ENCODE measurements around the gene ZNF611.
"Not testable (repeated sequence)": the region's sequence is repeated elsewhere in the genome, so short reads cannot be mapped to it uniquely, and the experiment has no call there.

ZNF611 gene

GRCh38 chr19:52710538-52710937 is 24.3 kb downstream of the ZNF611 start:
- ChIA-PET POLR2A (ENCODE audit: low non-redundant PET) (interaction anchor here (0.7 kb wide), 1 partner anchor 443 kb away, joined by 8 read pairs; no protein-coding TSS in a partner anchor), CTCF (interaction anchor here (0.6 to 0.7 kb wide), 2 partner anchors 317 to 570 kb away, joined by 5 to 6 read pairs; no protein-coding TSS in a partner anchor)
- no peak for DNase-seq (ENCODE audit: low spot score)
- no peak overlapping the region for H3K27ac ChIP-seq
- TF ChIP-seq, protein P1, sequence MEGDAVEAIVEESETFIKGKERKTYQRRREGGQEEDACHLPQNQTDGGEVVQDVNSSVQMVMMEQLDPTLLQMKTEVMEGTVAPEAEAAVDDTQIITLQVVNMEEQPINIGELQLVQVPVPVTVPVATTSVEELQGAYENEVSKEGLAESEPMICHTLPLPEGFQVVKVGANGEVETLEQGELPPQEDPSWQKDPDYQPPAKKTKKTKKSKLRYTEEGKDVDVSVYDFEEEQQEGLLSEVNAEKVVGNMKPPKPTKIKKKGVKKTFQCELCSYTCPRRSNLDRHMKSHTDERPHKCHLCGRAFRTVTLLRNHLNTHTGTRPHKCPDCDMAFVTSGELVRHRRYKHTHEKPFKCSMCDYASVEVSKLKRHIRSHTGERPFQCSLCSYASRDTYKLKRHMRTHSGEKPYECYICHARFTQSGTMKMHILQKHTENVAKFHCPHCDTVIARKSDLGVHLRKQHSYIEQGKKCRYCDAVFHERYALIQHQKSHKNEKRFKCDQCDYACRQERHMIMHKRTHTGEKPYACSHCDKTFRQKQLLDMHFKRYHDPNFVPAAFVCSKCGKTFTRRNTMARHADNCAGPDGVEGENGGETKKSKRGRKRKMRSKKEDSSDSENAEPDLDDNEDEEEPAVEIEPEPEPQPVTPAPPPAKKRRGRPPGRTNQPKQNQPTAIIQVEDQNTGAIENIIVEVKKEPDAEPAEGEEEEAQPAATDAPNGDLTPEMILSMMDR (conservative IDR thresholded peaks at IDR 0.05; ENCODE audit: low read depth), result no peak

DNA sequence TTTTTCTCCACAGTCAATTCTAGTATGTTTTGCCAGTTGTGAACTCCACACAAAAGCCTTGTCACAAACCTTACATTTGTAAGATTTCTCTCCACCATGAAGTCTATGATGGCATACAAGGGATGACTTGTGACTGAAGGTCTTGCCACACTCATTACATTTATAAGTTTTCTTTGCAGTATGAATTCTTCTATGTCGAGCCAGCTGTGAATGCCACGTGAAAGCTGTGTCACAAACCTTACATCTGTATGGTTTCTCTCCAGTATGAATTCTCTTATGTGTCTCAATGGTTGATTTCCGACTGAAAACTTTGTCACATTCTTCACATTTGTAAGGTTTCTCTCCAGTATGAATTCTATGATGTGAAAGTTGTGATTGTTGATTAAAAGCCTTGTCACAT is 29.2 kb downstream of the ZNF611 start:
- DNase-seq (ENCODE audit: low spot score); H3K27ac ChIP-seq; CTCF ChIA-PET; POLR2A ChIA-PET (ENCODE audit: low non-redundant PET): not testable (repeated sequence)

DNA sequence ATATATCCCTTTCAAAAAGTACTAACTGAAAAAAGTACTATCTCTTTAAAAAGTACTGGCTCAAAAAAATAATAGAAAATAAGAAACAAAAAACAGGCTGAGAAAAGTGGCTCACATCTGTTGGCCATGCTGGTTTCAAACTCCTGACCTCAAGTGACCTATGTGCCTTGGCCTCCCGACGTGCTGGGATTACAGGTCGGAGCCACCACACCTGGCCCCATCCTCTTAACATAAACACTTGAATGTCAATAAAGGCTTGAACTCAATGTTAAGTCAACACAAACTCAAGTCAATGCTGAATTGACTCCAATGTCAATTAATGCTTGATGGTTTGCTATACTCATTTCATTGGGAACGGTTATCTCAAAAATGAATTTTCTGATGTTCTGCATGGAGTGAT is 30.9 kb downstream of the ZNF611 start:
- POLR2A ChIA-PET (ENCODE audit: low non-redundant PET), result no interaction called here
- DNase-seq (ENCODE audit: low spot score), result no peak
- TF ChIP-seq, protein P1 (conservative IDR thresholded peaks at IDR 0.05; ENCODE audit: low read depth), result no peak
- CTCF ChIA-PET, result no interaction called here
- H3K27ac ChIP-seq, result no peak overlapping the region

DNA sequence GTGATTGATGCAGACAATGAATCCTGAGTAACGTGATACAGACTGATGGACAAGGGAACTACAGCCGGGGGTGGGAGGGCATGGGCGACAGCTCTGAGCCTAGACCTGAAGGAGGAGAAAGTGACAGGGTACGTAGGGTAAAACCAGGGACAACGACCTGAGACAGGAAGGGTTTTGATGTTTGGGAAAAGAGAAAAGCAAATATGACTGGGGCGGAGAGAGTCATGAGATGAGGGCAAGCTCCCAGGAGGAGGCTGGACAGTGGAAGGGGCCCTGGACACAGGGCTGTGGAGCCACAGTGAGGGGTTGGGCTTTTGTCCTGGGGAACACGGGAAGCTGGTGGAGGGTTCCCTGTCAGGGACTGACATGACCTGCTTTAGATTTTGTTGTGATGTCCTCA is 34.2 kb downstream of the ZNF611 start:
- DNase-seq (ENCODE audit: low spot score), result no peak
- CTCF ChIA-PET, result no interaction called here
- TF ChIP-seq, protein P1 (conservative IDR thresholded peaks at IDR 0.05; ENCODE audit: low read depth), result no peak
- no peak overlapping the region for H3K27ac ChIP-seq
- POLR2A ChIA-PET (ENCODE audit: low non-redundant PET), result no interaction called here

DNA sequence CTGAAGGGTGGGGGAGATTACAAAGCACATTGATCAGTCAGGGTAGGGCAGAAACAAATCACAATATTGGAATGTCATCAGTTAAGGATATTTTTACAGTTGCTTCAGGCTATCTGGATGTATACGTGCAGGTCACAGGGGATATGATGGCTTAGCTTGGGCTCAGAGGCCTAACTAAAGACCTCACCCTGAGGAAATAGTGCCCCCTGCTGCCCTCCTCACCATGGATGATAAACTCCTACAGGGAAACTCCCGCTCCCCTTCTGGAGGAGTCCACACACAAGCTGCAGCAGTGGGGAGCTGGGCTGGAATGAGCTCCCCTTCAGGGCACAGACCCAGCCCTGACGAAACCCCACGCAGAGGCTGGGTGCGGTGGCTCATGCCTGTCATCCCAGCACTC is 35.3 kb downstream of the ZNF611 start:
- POLR2A ChIA-PET (ENCODE audit: low non-redundant PET); DNase-seq (ENCODE audit: low spot score); H3K27ac ChIP-seq; CTCF ChIA-PET: not testable (repeated sequence)

DNA sequence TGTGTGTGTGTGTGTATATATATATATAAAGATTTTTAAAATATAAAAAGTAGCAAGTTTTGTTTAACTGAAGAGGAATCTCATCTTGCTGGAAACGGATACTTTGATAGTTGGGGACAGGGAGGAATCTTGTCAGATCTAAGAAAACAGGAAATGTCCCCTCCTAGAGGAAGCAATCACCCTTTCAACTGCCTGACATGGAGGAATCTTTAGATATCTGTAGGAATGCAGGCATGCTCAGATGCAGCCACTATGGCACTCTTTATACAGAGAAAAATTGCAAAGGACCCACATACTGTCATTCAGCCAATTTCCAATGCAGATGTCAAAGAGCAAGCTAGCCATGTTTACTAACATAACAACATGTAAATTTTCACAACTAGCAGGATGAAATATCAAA is 38.8 kb downstream of the ZNF611 start:
- H3K27ac ChIP-seq, result no peak overlapping the region
- ChIA-PET CTCF (no interaction called here), POLR2A (ENCODE audit: low non-redundant PET) (no interaction called here)
- DNase-seq (ENCODE audit: low spot score), result no peak
- TF ChIP-seq, protein P1 (conservative IDR thresholded peaks at IDR 0.05; ENCODE audit: low read depth), result no peak

GRCh38 chr19:52694921-52695320 is 39.9 kb downstream of the ZNF611 start:
- CTCF ChIA-PET, result no interaction called here
- POLR2A ChIA-PET (ENCODE audit: low non-redundant PET), result no interaction called here
- DNase-seq (ENCODE audit: low spot score), result no peak
- no peak overlapping the region for H3K27ac ChIP-seq
- TF ChIP-seq, protein P1 (conservative IDR thresholded peaks at IDR 0.05; ENCODE audit: low read depth), result no peak

GRCh38 chr19:52694281-52694680 is 40.6 kb downstream of the ZNF611 start:
- H3K27ac ChIP-seq; POLR2A ChIA-PET (ENCODE audit: low non-redundant PET); DNase-seq (ENCODE audit: low spot score): not testable (repeated sequence)
- CTCF ChIA-PET, result interaction anchor here (0.6 kb wide), 1 partner anchor 13 kb away, joined by 6 read pairs; no protein-coding TSS in a partner anchor
